Measurements from ENCODE around the gene XPR1.

The XPR1 gene

DNA sequence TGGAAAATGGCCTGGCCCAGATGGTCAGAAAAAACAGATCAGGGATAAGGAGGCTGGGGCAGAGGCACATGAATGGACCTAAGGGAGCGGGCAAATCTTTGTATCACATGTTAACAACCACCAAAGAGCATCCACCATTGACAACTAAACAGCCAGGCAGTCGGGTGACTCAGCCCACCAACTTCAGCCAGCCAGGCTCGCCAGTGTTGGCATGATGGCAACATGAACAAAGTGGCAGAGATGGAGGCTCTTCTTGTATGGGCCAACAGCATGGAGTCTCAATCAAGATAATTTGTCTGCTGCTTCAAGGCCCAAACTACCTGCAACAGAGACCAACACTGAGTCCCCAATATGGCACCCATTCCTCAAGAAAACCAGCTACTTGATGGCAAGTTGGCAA, 264.3 kb downstream of the XPR1 start:
- DNase-seq: no peak

GRCh38 chr1:180898441-180899219, 266.8 kb downstream of the XPR1 start:
- DNase-seq: no peak

DNA sequence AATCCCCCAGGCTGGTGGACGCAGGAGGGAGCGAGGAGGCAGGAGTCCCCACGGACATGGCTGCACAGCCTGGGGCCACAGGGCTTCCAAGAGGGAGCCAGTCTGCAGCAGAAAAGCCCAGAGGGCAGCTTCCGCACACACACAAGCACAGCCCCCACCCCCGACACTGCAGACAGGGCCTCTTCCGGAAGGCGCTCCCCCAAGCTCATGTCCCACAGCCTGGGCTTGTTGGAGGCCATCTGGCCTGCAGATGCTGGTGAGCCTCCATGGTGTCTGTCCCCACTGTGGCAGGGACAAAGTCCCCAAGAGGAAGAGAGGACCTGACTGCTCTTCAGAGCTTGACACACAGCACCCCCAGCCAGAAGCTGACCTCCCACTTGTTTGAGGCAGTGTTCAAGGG, 267.4 kb downstream of the XPR1 start:
- no peak for DNase-seq

- DNase-seq: no peak
These were observed 269.5 kb downstream of the XPR1 start for GRCh38 chr1:180901076-180901990.

DNA sequence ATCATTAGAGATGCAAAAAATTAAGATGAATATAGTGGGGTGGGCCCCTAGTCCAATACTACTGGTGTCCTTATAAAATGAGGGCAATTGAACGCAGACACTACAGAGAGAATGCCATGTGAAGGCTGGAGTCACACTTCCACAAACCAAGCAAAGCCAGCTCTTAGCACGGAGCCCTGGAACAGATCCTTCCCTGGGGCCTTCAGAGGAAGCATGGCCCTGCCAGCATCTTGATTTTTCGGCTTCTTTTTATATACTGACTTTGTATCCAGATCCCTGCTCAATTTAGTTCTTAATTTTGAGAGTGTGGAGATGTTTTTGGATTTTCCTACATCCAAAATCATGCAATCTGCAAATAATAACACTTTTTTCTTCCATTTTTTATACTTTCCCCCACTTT, 270.7 kb downstream of the XPR1 start:
- DNase-seq: no peak

GRCh38 chr1:180905927-180906326, 274.1 kb downstream of the XPR1 start:
- no peak for DNase-seq

GRCh38 chr1:180906511-180906910, 274.7 kb downstream of the XPR1 start:
- no peak for DNase-seq

- no peak for DNase-seq
These were observed 275.7 kb downstream of the XPR1 start for GRCh38 chr1:180907313-180908055.

DNA sequence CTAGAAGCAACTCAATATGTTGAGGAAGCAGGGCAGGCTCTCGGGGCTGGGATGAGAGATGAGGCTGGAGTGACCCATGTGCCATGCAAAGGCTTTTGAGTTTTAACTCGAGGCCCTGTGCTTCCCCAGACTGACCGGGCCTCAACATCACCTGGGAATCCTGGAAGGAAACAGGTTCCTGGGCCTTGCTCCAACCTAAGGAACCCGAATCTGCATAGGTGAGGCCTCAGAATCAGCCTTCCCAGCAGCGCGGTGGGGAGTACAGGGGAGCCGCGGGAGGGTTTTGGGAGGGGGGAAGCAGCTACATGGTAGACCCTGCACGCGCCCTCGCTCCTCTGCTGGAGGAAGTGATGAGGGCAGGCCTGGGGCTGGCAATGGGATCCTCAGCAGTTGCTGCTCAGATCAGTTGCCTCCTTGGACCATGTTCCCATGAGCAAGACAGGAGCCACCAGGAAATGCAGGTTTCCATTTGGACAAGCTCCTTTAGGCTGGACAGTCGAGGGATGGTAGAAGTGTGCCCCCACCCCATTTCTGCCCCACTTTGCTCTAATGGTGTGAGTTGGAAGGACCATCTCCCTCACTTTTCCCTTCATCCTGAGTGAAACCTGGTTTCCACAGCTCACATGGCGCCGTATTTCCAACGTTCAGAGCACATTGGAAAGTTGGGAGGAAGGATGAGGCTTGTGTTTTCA, 276.4 kb downstream of the XPR1 start:
- DNase-seq: no peak

- no peak for DNase-seq
These were observed 277.2 kb downstream of the XPR1 start for GRCh38 chr1:180909005-180909414.

DNA sequence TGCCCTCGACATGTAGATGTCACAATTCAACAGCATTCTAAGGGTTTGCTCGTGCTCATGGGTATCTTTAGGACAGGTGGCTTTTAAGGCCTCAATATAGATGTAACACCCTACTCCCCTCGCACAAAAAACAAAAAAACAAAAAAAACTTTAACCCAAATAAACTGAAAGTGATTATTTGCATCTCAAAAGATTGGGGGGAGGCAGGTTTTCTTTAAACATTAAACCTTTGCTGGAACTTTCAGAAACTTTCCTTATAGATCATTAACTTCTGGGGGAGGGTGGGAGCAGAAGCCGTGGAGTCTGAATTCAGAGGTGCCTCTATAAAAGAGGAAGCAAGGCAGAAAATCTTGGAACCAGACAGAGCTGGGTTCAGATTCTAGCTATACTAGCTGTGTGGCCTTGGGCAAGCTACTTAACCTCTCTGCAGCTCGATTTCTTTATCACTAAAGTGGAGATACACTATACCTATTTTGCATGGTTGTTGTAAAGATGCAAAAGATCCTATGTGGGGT, 277.7 kb downstream of the XPR1 start:
- DNase-seq: no peak

- no peak for DNase-seq
These were observed 279.9 kb downstream of the XPR1 start for GRCh38 chr1:180911640-180912191.

DNA sequence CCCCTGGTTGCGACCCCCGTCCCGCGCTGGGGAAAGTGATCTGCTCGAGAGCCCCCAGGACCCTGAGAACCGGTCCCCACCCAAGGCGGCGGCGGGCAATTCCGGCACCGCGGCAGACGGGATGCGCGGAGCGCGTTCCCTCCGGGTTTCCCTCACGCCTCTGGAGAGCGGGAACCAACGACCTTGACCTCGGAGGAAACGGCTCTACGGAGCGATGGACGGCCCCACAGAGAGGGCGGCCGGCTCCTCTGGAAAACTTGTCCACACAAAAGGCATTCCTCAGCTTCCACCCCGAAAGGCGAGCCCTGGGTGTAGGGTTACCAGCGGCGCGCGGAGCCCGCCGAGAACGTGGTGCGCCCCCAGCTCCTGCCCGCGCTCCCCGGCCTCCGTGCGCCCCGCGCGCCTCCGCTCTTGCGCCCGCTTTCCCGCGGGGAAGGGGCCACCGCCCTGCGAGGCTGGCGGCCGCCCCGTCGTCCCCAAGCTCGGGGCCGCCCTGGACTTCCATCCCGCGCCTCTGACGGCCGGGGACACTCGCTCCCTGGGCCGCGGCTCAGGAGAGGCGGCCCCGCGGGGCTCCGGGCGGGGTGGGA, 280.5 kb downstream of the XPR1 start:
- DNase-seq: no peak

- no peak for DNase-seq
These were observed 281.2 kb downstream of the XPR1 start, which contains the start of gene KIAA1614 for GRCh38 chr1:180912801-180913565. KIAA1614 (plus strand) TSS chr1:180912897; CDS start chr1:180913244, 347 bp downstream.

- DNase-seq: no peak
These were observed 283.7 kb downstream of the XPR1 start for GRCh38 chr1:180915426-180915965.

- no peak for DNase-seq
These were observed 284.4 kb downstream of the XPR1 start for GRCh38 chr1:180916012-180916770.

DNA sequence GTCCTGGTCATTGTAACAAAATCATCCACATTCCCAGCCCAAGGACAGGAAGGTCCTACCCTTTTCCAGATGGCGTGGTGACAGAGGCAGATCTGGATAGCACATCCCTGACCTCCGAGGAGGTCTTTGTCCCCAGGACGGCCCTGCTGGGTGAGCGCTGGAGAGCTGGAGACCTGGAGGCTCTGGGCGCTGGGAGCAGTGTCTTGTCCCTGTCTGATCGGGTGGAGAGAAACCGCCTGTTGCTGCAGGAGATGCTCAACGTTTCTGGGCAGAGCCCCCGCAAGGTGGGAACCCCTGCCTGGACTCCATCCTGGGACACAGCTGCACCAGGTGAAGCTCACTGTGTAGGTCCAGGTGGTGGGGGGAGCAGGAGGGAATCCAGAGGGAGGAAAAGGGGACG, 284.9 kb downstream of the XPR1 start:
- DNase-seq: no peak

DNA sequence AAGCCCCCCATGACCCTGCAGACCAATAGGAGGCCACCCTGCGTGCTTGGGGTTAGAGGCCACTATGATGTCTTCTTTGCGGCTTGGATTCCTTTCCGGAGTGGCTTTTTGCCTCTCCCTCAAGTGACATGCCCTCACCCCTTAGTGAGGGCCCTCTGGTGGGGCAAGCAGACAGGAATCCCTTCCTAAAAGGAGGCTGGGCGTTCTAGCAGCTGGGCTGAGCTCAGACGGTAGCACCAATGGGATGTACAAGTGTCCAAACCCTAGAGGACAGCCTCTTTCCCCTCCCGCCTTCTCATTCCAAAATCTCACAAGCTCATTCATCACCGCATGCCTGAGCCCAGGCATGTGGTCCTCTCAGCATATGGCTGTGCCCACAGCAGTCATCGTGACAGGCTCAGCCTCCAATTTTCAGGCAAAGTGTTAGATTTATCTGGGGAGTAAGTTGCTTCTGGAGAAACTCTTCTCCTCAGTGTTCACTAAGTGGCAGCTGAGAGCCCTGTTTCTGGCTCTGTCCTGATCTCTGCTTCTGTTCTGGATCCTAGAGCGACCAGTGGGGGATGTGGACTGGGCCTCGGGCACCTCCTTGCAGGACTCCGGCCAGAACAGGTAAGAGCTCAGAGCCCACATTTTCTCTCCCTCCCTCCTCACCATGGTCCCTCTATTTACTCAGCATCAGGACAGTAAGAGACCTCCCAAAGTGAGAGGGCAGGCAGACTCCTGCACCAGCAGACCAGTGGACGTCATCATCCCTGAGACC, 285.7 kb downstream of the XPR1 start:
- DNase-seq: no peak

- no peak for DNase-seq
These were observed 286.7 kb downstream of the XPR1 start for GRCh38 chr1:180918519-180918918.

All from 8988T (cell line).